SK-N-SH treated with all-trans-retinoic acid at 6 μM for 48 hours (cell line): ENCODE measurements around the gene CSNK1G3.

Source experiments
- ARNTL ChIP-seq: fragments of 450-650 bp; formaldehyde crosslinking; IDR thresholded peaks from 2 replicates; pipeline ENCODE4 v1.5.0; 2020; ENCODE audit warnings: low read depth, mild to moderate bottlenecking, moderate library complexity, borderline replicate concordance
- CSDC2 ChIP-seq: fragments of 250-450 bp; sonication (Bioruptor Pico); IDR thresholded peaks from 2 replicates; pipeline ENCODE4 v1.5.0; 2020; ENCODE audit warnings: mild to moderate bottlenecking, moderate library complexity
- ESRRG ChIP-seq: fragments of 250-450 bp; sonication (Bioruptor Pico); IDR thresholded peaks from 2 replicates; pipeline ENCODE4 v1.6.1; 2021; ENCODE audit warnings: mild to moderate bottlenecking
- ISL1 ChIP-seq: fragments of 250-450 bp; sonication (Bioruptor Pico); IDR thresholded peaks from 2 replicates; pipeline ENCODE4 v2.1.2; 2022; ENCODE audit warnings: mild to moderate bottlenecking, moderate library complexity
- OSR1 ChIP-seq: fragments of 250-450 bp; sonication (Bioruptor Pico); IDR thresholded peaks from 2 replicates; pipeline ENCODE4 v1.8.0; 2022; ENCODE audit warnings: moderate library complexity, mild to moderate bottlenecking, inconsistent platforms
- PATZ1 ChIP-seq: fragments of 250-450 bp; sonication (Bioruptor Pico); IDR thresholded peaks from 2 replicates; pipeline ENCODE4 v1.8.0; 2020; ENCODE audit warnings: mild to moderate bottlenecking, moderate library complexity, borderline replicate concordance
- PPARA ChIP-seq: fragments of 250-450 bp; sonication (Bioruptor Pico); IDR thresholded peaks from 2 replicates; pipeline ENCODE4 v1.5.0; 2020; ENCODE audit warnings: mild to moderate bottlenecking, borderline replicate concordance
- SNAI2 ChIP-seq: fragments of 250-450 bp; sonication (Bioruptor Pico); IDR thresholded peaks from 2 replicates; pipeline ENCODE4 v1.5.0; 2020; ENCODE audit warnings: mild to moderate bottlenecking, moderate library complexity
- ZFP30 ChIP-seq: fragments of 450-650 bp; formaldehyde crosslinking; IDR thresholded peaks from 2 replicates; pipeline ENCODE4 v1.5.0; 2022; ENCODE audit warnings: mild to moderate bottlenecking, moderate library complexity
- ZNF565 ChIP-seq: fragments of 450-650 bp; formaldehyde crosslinking; conservative IDR thresholded peaks from 2 replicates; pipeline ENCODE4 v1.5.0; 2020; ENCODE audit warnings: low read depth, mild to moderate bottlenecking, moderate library complexity
- ZNF70 ChIP-seq: fragments of 450-650 bp; formaldehyde crosslinking; IDR thresholded peaks from 2 replicates; pipeline ENCODE4 v1.5.0; 2020; ENCODE audit warnings: mild to moderate bottlenecking, moderate library complexity
- TF ChIP-seq, protein P1 (sequence below): fragments of 250-450 bp; sonication (Bioruptor Pico); IDR thresholded peaks from 2 replicates; pipeline ENCODE4 v1.5.1; 2020; ENCODE audit warnings: low read depth, mild to moderate bottlenecking, moderate library complexity
- TF ChIP-seq, protein P2 (sequence below): fragments of 250-450 bp; sonication (Bioruptor Pico); IDR thresholded peaks from 2 replicates; pipeline ENCODE4 v1.5.0; 2020; ENCODE audit warnings: mild to moderate bottlenecking, moderate library complexity

DNA sequence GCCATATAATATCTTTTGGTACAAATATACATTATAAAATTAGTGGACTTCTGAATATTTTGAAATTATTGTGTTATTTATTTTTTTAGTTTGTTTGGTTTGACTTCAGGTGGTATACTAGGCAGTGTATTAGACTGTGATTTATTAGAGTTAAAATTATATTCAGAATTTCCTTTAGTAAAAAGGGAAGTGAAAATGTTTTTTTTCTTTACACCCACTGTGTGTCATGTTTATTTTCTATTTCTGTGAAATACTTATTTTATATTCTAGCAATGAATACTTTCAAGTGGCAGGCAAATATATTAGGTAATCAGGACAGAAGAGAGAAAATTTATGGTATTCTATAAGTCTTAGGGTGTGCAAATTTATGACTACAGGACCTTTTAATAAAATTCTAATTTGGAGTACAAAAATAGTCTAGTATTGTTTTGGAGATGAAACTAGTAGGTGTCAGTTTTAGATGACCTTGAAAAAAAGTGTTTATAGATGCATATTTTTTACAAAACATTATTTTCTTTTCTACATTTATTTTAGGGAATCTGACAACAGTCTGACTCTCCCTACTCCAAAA, 8.8 kb downstream of the CSNK1G3 start:
- no peak for TF ChIP-seq ARNTL
- TF ChIP-seq, protein P1, sequence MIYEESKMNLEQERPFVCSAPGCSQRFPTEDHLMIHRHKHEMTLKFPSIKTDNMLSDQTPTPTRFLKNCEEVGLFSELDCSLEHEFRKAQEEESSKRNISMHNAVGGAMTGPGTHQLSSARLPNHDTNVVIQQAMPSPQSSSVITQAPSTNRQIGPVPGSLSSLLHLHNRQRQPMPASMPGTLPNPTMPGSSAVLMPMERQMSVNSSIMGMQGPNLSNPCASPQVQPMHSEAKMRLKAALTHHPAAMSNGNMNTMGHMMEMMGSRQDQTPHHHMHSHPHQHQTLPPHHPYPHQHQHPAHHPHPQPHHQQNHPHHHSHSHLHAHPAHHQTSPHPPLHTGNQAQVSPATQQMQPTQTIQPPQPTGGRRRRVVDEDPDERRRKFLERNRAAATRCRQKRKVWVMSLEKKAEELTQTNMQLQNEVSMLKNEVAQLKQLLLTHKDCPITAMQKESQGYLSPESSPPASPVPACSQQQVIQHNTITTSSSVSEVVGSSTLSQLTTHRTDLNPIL = no peak
- no peak for TF ChIP-seq ESRRG (CRISPR knock-in tag)
- no peak for TF ChIP-seq ZFP30 (CRISPR knock-in tag)
- TF ChIP-seq OSR1 = no peak
- TF ChIP-seq PATZ1 (CRISPR knock-in tag) = no peak
- TF ChIP-seq, protein P2, sequence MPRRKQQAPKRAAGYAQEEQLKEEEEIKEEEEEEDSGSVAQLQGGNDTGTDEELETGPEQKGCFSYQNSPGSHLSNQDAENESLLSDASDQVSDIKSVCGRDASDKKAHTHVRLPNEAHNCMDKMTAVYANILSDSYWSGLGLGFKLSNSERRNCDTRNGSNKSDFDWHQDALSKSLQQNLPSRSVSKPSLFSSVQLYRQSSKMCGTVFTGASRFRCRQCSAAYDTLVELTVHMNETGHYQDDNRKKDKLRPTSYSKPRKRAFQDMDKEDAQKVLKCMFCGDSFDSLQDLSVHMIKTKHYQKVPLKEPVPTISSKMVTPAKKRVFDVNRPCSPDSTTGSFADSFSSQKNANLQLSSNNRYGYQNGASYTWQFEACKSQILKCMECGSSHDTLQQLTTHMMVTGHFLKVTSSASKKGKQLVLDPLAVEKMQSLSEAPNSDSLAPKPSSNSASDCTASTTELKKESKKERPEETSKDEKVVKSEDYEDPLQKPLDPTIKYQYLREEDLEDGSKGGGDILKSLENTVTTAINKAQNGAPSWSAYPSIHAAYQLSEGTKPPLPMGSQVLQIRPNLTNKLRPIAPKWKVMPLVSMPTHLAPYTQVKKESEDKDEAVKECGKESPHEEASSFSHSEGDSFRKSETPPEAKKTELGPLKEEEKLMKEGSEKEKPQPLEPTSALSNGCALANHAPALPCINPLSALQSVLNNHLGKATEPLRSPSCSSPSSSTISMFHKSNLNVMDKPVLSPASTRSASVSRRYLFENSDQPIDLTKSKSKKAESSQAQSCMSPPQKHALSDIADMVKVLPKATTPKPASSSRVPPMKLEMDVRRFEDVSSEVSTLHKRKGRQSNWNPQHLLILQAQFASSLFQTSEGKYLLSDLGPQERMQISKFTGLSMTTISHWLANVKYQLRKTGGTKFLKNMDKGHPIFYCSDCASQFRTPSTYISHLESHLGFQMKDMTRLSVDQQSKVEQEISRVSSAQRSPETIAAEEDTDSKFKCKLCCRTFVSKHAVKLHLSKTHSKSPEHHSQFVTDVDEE (CRISPR knock-in tag) = no peak
- TF ChIP-seq ZNF565 (CRISPR knock-in tag) = no peak
- TF ChIP-seq PPARA = no peak
- no peak for TF ChIP-seq ISL1 (CRISPR knock-in tag)
- TF ChIP-seq CSDC2 (CRISPR knock-in tag) = no peak
- TF ChIP-seq SNAI2 (CRISPR knock-in tag) = no peak
- TF ChIP-seq ZNF70 = no peak
